Right forelimb (tissue), 1 donor: Measurements from ENCODE around the gene TNC.

ENCODE experiments used
- DNase-seq: peaks from one replicate; pipeline ENCODE4 v3.0.0-alpha.2; 2018

The TNC gene

DNA sequence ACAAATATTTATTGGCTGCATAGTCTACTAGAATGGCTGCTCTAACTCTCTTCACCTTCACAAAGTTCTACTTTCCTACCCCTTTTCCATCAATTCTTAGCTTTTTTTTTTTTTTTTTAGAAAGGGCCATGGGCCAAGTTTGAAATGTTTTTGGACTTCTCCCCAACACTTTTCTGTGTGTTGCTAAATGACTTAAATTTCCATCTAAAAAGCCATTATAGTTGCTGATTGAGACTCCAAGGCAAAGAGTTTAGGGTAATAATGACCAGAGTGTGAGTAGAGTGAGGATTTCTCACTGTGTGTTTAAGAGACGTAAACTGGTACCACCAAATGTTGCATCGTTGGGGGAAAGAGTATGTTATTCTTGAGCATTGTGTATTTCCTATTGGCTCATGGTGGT, 24.4 kb downstream of the TNC start:
- no peak for DNase-seq

DNA sequence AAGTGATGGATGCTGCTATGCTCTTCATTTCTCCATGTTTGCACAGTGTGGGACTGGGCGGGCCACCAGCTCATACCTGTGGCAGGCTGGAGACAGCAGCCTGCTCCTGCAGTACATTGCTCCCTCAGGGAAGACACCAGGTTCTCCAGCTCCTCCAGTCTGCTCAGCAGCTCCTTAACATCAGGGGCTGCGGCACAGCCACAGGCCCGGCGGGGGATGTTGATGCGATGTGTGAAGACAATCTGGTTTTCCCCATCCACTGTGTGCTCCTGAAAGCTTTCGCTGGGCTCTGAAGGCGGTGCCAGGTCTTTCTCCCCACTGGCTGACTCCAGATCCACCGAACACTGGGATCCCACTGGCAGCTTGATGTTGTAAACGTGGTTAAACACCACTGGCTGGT, 27.5 kb downstream of the TNC start:
- DNase-seq: no peak

DNA sequence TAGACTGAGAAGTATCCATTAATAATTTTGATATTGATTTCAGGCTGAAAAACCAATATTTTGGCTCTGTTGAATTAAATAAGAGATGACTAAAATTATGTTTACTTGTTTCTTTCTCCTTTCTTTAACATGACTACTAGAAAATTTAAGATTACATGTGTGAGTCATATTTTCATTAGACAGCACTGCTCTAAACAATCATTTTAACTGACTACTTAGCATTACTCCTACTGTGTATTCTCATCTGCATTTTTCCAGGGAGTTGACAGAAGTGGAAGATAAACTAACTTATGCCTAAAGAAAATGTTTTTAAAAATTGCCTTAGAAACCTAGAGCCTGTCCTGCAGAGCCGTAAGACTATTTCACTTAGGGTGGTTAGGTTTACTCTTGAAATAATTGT, 29.1 kb downstream of the TNC start:
- DNase-seq: no peak

GRCh38 chr9:115086886-115087285, 31.1 kb downstream of the TNC start:
- DNase-seq: no peak

DNA sequence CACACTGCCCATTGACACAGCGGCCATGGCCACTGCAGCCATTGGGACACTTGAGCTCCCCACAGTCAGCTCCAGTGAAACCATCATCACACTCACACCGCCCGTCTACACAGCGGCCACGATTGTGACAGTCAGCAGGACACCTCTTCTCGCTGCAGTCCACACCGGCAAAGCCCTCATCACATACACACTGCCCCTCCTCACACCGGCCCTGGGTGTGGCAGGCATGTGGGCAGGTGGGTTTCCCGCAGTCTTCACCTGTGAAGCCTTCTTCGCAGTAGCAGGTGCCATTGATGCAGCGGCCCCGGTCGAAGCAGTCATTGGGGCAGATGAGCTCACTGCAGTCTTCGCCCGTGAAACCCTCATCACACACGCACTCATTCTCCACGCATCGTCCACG, 31.5 kb downstream of the TNC start:
- no peak for DNase-seq

DNA sequence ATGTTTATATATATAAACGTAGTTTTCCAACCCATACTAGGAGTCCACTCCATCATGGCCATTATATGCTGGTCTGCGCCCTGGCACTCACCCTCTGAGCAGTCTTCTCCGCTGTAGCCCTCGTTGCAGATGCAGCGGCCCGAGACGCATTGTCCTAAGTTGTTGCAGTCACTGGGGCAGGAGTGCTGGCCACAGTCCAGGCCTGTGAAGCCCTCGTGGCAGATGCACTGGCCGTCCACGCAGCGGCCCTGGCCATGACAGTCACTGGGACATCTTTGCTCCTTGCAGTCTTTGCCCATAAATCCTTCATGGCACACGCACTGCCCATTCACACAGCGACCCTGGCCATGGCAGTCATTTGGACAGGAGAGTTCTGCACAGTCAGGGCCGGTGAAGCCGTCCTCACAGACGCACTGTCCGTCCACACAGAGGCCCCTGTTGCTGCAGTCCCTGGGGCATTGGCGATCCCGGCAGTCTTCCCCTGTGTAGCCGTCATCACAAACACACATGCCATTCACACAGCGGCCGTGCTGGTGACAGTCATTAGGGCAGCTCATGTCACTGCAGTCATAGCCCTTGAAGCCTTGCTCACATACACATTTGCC, 32.1 kb downstream of the TNC start:
- DNase-seq: no peak

DNA sequence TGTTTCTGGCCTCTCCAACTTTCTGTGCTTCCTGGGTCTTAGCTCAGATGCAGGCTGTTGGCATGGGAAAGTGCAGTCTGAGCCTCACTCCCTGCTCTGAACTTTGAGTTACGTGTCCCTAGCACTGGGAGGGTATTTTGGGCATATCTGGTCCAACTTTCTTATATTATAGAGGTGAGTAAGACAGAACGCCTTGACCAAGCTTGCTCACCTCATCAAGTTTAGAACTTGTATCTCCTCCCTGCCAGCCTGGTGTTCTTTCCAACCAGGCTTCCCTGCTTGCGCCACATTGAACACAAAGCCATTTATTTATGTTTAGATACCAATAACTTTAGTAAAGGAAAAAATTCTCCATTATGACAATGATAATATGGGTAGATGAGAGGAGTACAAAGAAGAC, 33.2 kb downstream of the TNC start:
- no peak for DNase-seq

DNA sequence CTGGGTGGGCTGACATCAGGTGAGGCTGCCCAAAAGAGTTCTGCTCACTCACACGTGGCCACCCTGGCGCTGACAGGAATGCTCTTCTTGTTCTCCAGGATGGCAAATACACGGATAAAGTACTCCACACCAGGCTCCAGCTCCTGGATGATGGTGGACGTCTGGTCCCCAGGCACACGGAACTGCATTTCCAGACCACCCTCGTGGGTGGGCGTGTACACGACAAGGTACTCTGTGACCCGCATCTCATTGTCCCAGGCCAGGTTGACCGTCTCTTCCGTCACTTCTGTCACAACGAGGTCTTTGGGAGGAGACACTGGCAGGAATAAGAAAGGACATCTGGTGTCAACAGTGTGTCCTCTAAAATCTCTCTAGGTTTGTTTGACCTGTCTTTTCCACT, 33.8 kb downstream of the TNC start:
- DNase-seq: no peak

- DNase-seq: no peak
Measured at GRCh38 chr9:115080242-115080641, 37.7 kb downstream of the TNC start.

GRCh38 chr9:115079156-115079555, 38.8 kb downstream of the TNC start:
- DNase-seq: no peak

GRCh38 chr9:115073456-115073855, 44.5 kb downstream of the TNC start:
- no peak for DNase-seq

DNA sequence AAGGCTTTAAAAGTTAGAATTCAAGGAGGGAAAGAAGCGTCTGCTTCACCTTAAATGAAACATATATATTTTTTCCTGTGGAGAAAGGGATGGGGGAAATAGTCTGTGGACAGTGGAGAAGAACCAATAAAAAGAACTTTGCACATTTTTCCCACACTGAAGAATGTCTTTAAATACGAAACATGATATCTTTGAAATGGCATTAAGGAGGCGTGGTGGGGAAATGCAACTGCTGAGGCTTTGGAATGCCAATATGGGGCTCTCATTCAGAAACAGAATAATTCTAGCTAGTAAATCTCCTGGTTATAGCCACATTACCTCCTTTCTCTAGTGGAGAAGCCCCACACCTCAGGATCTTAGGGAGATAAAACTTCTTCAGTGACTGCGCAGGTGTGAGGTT, 46.8 kb downstream of the TNC start:
- DNase-seq: no peak

DNA sequence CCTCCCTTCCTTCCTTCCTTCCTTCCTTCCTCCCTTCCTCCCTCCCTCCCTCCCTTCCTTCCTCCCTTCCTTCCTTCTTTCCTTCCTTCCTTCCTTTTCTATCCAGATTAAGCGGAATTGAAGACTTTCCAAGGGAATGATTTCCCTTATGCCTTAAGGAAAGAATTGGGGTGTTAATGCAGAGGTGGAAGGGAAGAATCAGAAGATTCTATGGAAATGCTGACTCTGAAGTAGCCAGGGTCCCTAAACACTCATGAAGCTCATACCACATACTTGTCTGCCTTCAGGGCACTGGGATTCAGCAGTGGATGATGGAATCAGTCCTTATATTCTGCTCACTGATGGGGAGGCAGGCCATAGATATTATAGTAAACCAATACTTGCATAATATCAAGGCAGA, 48.2 kb downstream of the TNC start:
- DNase-seq: no peak

- DNase-seq: no peak
Measured at GRCh38 chr9:115069302-115069701, 48.7 kb downstream of the TNC start.

DNA sequence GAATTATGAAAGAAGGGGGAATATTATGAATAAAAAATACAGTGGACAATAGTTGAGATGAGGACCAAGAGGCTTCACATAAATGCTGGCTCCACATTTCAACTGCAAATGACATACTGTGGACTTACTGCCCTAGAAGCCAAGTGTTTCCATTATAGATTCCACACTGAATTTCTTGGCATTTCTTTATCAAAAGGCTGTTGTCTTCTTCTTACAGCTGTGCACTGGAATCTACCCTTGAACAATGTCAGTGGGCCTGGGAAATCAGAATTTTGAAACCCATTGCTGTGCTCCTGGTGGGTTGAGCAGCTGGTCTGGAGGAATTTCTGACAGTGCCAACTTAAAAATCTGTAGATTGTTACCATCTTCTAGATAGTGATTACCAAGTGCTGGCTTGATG, 49.9 kb downstream of the TNC start:
- no peak for DNase-seq

GRCh38 chr9:115063058-115063845, 54.7 kb downstream of the TNC start:
- no peak for DNase-seq

DNA sequence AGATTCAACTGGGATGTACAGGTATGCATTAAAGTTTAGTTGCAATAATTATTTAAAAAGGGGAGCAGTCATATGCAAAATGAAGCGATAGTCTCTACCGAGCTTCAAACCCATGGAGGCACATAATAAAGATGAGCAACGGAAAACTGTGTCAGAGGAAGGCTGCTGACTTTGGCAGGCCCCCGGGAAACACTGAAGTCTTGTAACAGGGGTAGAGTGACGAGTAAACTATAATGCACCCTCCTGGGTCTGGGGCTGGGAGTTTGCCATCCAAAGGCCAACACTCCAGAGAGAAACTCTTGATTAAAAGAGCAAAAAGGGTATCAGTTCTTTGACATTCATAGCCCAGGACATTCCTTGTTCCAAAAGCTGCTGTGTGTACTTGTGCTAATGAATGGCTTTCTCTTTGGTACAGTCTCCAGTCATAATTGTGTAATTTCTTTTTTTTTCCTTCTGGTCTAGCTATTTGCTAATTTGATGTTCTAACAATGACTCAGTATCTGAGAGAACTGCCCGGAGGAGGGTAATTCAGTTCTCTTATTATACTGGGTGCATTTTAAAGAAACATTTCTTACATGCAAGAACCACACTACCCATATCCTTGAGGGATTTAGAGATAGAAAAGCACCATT, 59.2 kb downstream of the TNC start:
- DNase-seq: no peak

DNA sequence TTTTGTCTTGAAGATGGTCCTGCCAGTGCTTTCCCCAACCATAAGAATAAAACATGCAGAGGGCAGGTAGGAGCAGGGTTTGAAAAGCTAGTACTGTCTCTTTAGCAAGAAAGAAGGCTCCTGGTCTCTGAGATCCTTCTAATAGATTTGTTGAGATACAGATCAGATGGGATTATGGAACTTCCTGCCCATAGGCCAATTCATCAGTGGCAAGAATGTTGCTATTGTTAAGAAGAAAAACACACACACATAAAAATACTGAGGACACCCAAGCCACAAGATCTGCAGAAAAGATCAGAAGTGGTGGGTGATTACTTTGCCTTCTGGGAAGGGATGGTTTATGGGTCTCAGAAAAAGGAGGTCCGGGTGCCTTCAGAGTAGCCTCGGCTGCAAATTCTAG, 59.8 kb downstream of the TNC start:
- DNase-seq: no peak

- no peak for DNase-seq
Measured at GRCh38 chr9:115057559-115057958, 60.4 kb downstream of the TNC start.

DNA sequence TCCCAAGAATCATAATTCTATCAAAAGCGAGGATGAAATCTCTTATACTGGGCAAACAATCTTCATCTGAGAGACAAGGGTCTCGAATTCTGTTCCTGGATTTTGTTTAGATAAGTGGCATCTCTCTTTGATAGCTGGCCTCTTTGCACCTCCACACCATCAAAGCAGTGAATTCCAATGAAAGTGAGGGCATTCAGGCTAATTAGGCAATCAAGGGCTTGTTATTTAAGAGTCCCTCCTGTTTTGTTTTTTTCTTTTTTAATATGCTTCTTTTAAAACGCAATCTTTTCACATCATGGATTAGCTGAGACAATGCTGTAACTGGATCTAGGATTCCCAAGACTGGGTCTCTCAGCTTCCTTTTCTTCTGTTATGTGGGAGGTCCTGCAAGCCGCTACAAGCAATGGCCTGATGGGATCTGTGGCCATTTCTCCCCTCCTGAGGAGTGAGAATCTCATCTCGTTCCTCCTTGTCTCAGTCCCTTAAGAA, 67.9 kb downstream of the TNC start:
- no peak for DNase-seq

DNA sequence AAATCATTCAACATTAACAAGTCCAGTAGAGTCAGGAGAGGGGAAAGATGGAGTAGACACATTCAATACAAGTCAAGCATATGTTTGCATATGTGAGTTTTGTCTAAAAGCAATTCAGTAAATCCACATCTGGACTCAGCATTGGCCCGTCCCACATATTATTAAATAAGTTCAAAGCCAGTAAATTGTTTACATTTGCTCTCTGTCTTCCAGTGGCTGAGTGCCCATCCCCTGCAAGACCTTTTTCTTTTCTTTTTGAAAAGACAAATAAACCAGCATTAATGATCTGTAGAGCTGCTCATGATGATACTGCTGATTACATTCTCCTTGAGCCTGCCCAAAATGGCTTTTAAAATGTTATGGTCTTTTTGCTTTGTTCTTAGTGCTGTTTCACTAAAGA, 71.1 kb downstream of the TNC start:
- DNase-seq: no peak

DNA sequence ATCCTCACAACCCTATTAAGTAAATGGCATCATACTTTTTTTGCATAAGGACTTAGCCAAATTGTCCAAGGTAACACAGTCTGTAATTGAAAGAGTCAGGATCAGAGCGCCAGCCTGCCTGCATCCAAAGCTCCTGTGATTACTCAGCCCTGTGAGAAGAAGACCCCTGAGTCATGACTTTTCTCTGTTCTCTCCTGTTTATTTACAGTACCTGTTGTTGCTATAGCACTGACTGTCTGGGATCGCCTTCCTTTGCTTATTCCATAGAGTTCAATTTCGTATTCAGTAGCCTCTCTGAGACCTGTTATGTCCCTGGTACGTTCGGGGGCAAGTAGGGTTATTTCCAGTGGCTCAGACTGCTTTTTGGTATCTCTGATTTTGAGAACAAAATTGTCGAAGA, 71.8 kb downstream of the TNC start:
- DNase-seq: no peak

DNA sequence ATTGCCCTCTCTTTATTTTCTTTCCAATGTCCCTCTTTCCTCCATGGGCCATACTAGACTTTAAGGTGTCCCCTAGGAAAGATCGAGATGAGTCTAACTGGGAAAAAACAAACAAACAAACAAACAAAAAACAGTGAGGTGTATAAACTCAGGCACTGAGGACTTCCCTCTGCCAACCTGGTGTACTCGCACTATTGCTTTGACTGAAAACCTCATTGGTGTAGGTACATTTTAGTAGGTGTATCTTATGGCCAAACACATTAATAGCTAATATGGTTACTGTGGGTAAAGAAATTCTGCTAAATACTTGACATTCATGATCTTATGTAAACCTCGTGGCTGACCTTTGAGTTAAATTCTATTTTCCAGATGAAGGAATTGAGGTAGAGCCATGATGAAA, 74.3 kb downstream of the TNC start:
- DNase-seq: no peak

- DNase-seq: peak; percentile 52
Measured at GRCh38 chr9:115042781-115043509, 75.0 kb downstream of the TNC start.
